ENCODE data around the gene ANKRD65. TPM values are rescaled to one million over a fixed set of nuclear protein-coding genes. Genes with fewer than 3 reads are reported as not detected.

ANKRD65 gene
- total RNA-seq, 1 experiment from 2014 or later: 1.4 TPM

DNA sequence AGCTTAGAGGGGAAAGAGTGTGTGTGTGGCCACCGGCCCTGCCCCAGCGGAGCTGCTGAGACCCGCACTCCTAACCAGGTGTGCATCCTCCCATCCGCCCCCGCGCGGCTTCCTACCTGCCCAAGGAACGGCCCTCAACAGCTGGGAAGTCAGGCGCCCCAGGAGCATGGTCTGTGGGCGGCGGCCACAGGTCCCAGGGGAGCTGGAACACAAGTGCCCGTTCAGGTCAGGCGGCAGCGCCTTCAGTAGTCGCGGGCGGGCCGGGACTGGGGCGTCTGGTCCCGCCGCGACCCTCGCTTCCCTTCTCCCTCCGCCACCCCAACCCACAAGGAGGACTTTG lies 46.5 kb downstream of the ANKRD65 start:
- TF ChIP-seq, protein P1, sequence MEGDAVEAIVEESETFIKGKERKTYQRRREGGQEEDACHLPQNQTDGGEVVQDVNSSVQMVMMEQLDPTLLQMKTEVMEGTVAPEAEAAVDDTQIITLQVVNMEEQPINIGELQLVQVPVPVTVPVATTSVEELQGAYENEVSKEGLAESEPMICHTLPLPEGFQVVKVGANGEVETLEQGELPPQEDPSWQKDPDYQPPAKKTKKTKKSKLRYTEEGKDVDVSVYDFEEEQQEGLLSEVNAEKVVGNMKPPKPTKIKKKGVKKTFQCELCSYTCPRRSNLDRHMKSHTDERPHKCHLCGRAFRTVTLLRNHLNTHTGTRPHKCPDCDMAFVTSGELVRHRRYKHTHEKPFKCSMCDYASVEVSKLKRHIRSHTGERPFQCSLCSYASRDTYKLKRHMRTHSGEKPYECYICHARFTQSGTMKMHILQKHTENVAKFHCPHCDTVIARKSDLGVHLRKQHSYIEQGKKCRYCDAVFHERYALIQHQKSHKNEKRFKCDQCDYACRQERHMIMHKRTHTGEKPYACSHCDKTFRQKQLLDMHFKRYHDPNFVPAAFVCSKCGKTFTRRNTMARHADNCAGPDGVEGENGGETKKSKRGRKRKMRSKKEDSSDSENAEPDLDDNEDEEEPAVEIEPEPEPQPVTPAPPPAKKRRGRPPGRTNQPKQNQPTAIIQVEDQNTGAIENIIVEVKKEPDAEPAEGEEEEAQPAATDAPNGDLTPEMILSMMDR (IDR thresholded peaks at IDR 0.05; ENCODE audit: unreplicated experiment): no peak
- no TSS peak for BruUV-seq (replicated peaks)
- Mint-ChIP-seq H3K36me3 (ENCODE audit: insufficient read depth, unreplicated experiment) (peaks cover 25% of the 10 kb centered on the region), H3K9me3 (ENCODE audit: unreplicated experiment) (no peaks in the 10 kb centered on the region), H3K4me1 (ENCODE audit: insufficient read depth, unreplicated experiment) (peaks cover 9% of the 10 kb centered on the region), H3K27me3 (ENCODE audit: insufficient read depth, unreplicated experiment) (no peaks in the 10 kb centered on the region), H3K27ac (ENCODE audit: low read depth, unreplicated experiment) (peak overlapping the region; percentile 94), H3K4me3 (ENCODE audit: unreplicated experiment) (peak overlapping the region; percentile 87)
- intact Hi-C loops (cut with micrococcal nuclease): loop anchor here (2.0 to 10.0 kb wide), 2 partner anchors 24 to 130 kb away; partner anchors contain the start of gene CCNL2
- POLR2A ChIA-PET: interaction anchor here (1.0 to 2.7 kb wide), 19 partner anchors 9 to 241 kb away, joined by 3 to 62 read pairs (median 7); partner anchors contain the start of genes ATAD3A, CCNL2, DVL1 and MIB2
- no peak for DNase-seq (ENCODE audit: unreplicated experiment)
- CTCF ChIA-PET: interaction anchor here (0.6 to 1.3 kb wide), 4 partner anchors 9 to 130 kb away, joined by 3 to 4 read pairs (median 3); no protein-coding TSS in a partner anchor

DNA sequence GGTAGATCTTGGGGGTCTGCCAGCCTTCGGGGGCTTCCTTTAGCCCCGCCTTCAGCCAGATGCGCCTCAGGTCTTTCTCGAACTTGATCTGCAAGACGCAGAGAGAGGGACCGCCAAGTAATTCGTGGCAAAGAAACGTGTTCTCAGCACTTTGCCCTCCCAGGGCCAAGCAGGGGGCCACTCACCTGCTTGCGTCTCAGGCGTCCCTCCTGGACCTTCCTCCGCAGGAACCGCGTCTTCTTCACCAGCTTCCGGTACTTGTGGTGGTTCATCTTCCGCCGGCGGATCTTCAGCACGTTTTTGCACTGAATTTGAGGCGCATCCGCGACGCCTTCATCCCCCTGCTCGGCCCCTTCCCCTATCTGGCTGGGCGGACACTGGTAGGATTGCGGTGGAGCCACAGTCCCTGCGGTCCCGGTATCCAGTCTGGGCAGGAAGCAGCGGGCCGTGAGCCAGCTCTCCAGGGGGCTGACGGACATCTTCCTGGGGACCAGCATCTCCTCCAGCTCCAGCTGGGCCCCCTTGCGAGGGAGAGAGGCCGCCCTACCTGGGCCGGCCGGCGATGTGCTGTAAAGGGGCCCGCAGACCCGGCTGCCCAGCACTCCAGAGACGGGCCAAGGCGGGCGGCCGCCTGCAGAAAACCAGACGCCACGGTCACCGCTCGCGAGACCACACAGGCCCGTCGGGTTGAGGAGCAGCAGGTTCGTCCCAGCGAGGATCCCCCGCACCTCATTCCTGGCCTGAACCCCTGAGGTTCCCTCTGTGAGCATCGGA lies 47.1 kb downstream of the ANKRD65 start:
- no peaks in the 10 kb centered on the region for H3K27me3 Mint-ChIP-seq (ENCODE audit: insufficient read depth, unreplicated experiment)
- H3K9me3 Mint-ChIP-seq (ENCODE audit: unreplicated experiment): no peaks in the 10 kb centered on the region
- peaks cover 25% of the 10 kb centered on the region for H3K36me3 Mint-ChIP-seq (ENCODE audit: insufficient read depth, unreplicated experiment)
- ChIA-PET CTCF (interaction anchor here (0.6 to 1.3 kb wide), 6 partner anchors 8 to 131 kb away, joined by 3 to 6 read pairs (median 4); no protein-coding TSS in a partner anchor), POLR2A (interaction anchor here (0.7 to 2.7 kb wide), 11 partner anchors 17 to 137 kb away, joined by 3 to 62 read pairs (median 8); partner anchors contain the start of genes ATAD3A, CCNL2 and DVL1)
- peak overlapping the region; percentile 87 for H3K4me3 Mint-ChIP-seq (ENCODE audit: unreplicated experiment)
- TSS peak; percentile 88 for BruUV-seq (replicated peaks)
- H3K4me1 Mint-ChIP-seq (ENCODE audit: insufficient read depth, unreplicated experiment): peaks cover 9% of the 10 kb centered on the region
- H3K27ac Mint-ChIP-seq (ENCODE audit: low read depth, unreplicated experiment): peak overlapping the region; percentile 94
- TF ChIP-seq, protein P1 (IDR thresholded peaks at IDR 0.05; ENCODE audit: unreplicated experiment): no peak
- no peak for DNase-seq (ENCODE audit: unreplicated experiment)
- intact Hi-C loops (cut with micrococcal nuclease): loop anchor here (2.0 to 10.0 kb wide), 2 partner anchors 25 to 131 kb away; partner anchors contain the start of gene CCNL2

DNA sequence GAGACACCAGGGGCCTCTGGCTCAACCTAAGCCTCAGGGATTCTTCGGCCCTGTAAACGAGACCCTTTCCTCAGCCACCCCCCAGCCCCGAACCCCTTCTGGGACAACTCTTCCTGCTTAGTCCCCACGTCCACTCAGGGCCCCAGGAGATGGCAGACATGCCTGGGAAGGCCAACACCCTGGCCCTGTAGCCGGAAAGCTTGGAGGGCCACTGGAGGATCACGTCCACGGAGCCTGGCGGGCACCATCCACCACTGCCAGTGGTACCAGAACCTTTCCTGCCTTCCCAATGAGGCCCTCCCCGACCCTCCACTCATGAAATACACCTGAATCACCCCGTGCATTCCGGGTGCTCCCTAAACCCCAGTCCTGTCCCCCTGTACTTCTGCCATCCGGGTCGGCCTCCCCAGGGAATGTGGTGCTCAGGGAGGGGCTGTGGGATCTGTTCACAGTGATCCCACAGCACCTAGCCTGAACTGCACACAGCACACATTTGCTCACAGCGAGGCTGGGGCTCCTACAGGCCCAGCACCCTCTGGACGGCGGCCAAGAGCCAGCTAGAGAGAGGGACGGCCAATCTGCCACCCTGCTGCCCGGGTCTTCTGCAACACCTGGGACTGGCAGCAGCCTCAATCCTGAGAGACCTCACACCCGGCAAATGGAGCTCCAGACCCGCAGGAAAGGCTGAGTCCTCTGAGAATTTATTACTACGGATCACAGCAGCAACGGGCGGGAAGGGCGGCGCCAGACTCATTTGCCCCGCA lies 47.8 kb downstream of the ANKRD65 start:
- no TSS peak for BruUV-seq (replicated peaks)
- H3K27ac Mint-ChIP-seq (ENCODE audit: low read depth, unreplicated experiment): no peak overlapping the region
- TF ChIP-seq, protein P1 (IDR thresholded peaks at IDR 0.05; ENCODE audit: unreplicated experiment): no peak
- CTCF ChIA-PET: interaction anchor here (0.6 to 1.4 kb wide), 9 partner anchors 9 to 131 kb away, joined by 3 to 9 read pairs (median 3); no protein-coding TSS in a partner anchor
- POLR2A ChIA-PET: interaction anchor here (0.7 to 2.7 kb wide), 4 partner anchors 26 to 110 kb away, joined by 3 to 62 read pairs (median 6); partner anchors contain the start of gene CCNL2
- H3K4me3 Mint-ChIP-seq (ENCODE audit: unreplicated experiment): peak overlapping the region; percentile 87
- no peaks in the 10 kb centered on the region for H3K9me3 Mint-ChIP-seq (ENCODE audit: unreplicated experiment)
- H3K4me1 Mint-ChIP-seq (ENCODE audit: insufficient read depth, unreplicated experiment): peaks cover 9% of the 10 kb centered on the region
- H3K36me3 Mint-ChIP-seq (ENCODE audit: insufficient read depth, unreplicated experiment): peaks cover 25% of the 10 kb centered on the region
- intact Hi-C loops (cut with micrococcal nuclease): loop anchor here (10.0 kb wide), 1 partner anchor 132 kb away; no protein-coding TSS in a partner anchor
- H3K27me3 Mint-ChIP-seq (ENCODE audit: insufficient read depth, unreplicated experiment): no peaks in the 10 kb centered on the region
- DNase-seq (ENCODE audit: unreplicated experiment): no peak
